Left cardiac atrium (tissue), 4 donors: ENCODE data around the gene WWOX. TPM values are rescaled to one million over a fixed set of nuclear protein-coding genes. Genes with fewer than 3 reads are reported as not detected.

Experiments
- ATAC-seq, 2 donors: fragments of 200-7000 bp; cut with Tn5 transposase; one replicate each; pipeline ENCODE4 v1.9.1; 2020; ENCODE audit warnings: mild to moderate bottlenecking in 2 of 2, moderate library complexity in 2 of 2
- DNase-seq: peaks from one replicate; pipeline ENCODE4 v3.0.0-alpha.2; 2020
- intact Hi-C, 2 donors: fragments of 100-400 bp; cut with DNase I; formaldehyde crosslinking; loops; one replicate each; pipeline versions ENCODE4 v1.14.1 to v1.15.1; 2022 to 2023
- total RNA-seq, 2 donors: library from RNA; stranded (reverse); fragmentation: NEBNext Ultra II Directional; extraction: Animal tissue kit (Norgen Biotek cat#: 25700); gene quantifications; one replicate each; pipeline ENCODE4 v1.2.1, GENCODE V29; 2021
- donor health status: DM: no; HTN: yes; CAD: no.
- donor health status: DM: no; HTN: yes; CAD: no; lungs with severe emphysema.
- donor health status: DM: yes; HTN: yes; CAD: no.
- donor health status: Dilated cardiomyopathy.

WWOX gene
- total RNA-seq, 2 donors from 2014 or later: 7.6 to 8.6 TPM

DNA sequence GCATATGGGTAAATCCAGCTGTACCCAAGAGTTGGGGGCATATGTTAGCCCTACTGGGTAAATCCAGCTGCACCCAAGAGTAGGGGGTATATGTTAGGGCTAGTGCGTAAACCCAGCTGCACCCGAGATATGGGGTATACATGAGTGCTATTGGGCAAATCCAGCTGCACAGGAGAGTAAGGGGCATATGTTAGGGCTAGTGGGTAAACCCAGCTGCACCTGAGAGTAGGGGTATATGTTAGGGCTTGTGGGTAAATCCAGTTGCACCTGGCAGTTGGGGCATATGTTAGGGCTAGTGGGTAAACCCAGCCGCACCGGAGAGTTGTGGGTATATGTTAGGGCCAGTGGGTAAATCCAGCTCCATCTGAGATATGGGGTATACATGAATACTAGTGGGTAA, 80.9 kb downstream of the WWOX start:
- intact Hi-C loops: no loop called here
- DNase-seq: no peak
- ATAC-seq: no peak

DNA sequence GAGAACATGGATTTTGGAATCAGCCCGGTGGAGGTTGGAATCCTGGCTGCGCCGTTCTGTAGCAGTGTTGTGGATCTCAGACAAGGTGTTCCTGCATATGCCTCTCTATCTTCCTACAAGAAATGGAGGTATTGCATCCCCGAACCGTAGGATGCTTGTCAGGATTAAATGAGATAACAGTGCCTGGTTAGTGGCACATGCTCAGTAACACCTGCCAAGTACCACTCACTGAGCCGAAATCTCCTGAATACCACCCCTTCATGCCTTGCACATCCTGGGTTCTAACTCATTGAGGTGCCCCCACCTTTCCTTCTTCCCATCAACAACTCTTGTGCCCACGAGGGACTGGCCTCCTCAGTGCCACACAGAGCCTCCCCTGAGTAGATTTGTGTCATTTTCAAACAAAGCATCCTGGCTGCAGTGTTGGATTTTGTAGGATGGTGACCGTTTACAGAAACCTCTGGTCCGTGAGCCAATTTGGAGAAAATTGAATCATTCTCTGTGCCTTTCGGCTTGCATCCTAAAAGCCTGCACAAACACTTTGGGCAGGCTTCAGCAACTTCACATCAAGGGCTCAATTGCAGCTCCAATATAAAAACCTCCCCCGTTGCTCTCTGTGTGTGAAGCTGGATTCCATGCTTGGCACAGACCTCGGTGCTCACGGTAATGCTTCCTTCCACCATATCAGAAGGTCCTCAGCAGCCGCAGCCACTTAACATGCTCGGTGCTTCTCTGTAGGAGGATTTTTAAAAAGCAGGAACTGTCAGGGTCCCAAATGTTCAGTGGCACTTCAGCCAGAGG, 84.2 kb downstream of the WWOX start:
- ATAC-seq: no peak
- intact Hi-C loops: no loop called here

DNA sequence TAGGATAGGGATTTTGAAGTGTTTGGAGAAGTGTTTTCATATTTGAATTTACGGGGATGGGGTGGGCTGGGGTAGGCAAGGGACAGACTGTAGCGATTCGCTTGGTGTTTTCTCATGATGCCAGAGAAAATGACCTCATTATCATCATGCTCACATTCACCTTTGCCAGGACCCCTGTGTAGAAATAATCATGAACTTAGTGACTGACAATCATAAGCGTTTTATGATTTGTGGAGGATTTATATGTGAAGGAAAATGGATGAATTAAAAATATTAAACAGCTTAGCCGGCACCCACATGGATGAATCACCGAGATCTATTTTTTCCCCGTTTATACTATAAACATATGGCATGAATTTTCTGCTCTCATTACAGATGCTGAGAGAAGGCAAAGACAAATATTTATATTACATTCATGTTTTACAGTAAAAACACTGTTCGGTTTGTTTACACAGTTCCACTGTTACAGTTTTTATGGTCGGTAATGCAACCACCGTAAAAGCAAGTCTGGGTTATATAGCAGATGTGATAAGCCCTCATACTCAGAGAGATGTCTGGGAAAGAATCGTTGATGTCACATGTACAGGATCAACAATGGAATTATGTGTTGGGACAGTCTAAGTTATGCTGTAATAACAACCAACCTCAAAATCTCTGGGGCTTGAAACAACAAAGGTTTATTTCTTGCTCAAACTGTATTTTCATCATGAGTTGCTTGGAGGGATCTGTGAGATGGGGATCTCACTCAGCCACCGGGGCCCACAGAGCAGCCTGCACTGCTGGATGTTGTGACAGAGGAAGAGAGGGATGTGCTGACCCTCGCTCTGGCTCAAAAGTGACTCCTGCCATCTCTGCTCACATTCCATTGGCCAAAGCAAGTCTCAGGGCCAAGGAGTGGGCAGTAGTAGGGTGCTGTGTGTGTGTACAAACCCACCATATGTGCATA, 85.1 kb downstream of the WWOX start:
- intact Hi-C loops: no loop called here
- ATAC-seq (no peak), DNase-seq (no peak)

More for the DNA sequence above, 84.2 kb downstream of the WWOX start:
- DNase-seq: no peak

DNA sequence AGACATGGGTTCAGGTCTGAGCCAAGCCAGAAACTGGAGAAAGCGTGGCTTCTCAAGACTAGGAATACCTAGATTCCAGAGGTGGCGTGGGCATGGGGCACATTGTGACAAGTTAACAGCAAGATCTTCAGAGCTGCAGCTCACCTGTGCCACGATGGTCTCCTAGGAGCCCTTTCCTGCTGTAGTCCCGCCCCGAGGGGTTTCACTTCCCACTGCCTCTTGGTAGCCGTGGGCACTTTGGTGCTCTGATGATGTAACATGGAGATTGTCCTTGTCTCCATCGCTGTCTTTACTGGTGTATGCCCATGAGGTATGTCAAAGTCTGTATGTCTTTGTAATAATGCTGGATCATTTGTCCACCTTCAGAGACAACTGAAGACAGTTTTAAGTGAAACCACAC, 89.7 kb downstream of the WWOX start:
- intact Hi-C loops: no loop called here
- ATAC-seq (no peak), DNase-seq (no peak)

DNA sequence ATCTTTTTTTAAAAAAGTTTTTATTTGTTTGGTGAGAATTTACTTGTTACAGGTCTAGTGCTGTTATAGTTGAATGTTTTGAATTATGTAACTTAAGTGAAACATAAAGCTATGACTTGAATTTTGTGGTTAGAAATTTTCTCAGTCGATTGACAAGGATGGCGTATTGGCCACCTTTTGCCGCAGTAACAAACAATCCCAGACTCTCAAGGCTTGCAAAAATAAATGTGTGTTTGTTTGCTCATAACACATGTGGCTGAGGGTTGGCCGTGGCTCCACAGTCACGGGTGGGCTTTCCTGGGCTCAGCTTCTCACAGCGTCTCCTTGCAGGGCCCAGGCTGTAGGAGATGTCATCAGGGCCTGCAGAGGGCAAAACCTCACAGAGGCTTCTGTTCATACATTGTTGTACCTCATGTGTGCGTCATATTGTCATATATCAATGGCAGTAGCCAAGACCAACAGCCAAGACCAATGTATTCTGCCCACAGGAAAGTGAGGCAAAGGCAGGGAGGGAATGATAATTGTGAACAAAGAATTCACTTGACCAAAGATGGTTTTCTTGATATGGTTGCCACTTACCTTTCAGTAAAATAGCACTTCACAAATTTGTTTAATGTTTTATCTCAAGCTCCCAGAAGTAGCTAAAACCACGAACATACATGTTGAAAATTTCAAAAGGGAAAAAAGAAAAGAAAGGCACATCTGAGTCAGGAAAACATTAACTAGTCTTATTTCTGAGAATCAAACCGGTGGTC, 93.5 kb downstream of the WWOX start:
- ATAC-seq: no peak
- intact Hi-C loops: no loop called here
- no peak for DNase-seq

DNA sequence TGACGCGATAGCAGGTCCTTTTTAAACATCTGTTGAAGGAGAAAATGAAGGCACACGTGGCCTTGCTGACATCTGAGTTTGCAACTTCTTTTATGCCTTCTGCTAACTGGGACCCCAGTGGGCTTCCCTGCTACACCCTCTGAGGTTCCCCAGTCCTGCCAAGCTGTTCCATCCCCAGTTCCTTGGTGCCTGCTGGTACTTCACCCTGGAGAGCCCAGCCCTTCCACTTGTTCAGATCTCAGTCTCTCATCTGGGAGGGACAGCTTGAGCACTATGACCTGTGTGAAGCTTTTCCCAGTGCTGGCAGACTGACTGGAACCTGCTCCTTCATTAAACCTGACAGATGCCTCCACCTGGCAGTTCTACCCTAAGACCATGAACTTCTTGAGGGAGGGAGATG, 95.5 kb downstream of the WWOX start:
- ATAC-seq: no peak
- no peak for DNase-seq
- intact Hi-C loops: no loop called here

DNA sequence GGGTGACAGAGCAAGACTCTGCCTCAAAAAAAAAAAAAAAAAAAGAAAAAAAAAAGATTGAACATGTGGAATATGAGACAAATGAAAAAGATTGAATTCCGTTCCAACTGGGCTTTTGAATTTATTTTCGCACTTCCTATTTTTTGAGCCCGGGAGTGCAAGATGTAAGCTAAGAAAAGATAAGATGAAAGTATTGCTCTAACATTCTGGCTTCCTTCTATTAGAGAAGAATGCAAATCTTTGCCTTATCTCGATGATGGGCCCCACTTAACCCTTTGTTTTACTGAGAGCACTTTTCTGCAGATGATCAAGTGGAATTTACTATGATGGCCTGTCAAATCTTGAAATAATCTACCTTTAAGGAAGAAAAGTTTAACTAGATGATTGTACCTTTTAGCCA, 96.3 kb downstream of the WWOX start:
- intact Hi-C loops: no loop called here
- no peak for DNase-seq
- no peak for ATAC-seq

DNA sequence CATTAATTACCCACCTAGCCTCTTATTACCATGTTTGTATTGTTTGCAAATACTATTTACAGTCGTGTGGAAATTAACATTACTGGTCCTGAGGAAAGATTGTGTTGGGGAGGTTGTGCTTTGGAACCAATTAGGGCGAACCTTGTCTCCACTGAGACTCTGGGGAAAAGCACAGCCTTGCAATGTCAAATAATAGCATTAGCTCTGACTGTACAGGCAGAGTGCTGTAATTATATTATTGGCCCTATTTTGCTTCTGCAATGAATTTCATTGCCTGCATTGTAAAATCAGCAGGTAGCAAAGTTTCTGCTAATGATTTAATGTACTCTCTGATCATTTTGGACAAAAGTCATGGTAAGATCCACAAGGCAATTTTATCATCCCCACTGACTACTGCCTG, 97.0 kb downstream of the WWOX start:
- no peak for DNase-seq
- no peak for ATAC-seq
- intact Hi-C loops: no loop called here

DNA sequence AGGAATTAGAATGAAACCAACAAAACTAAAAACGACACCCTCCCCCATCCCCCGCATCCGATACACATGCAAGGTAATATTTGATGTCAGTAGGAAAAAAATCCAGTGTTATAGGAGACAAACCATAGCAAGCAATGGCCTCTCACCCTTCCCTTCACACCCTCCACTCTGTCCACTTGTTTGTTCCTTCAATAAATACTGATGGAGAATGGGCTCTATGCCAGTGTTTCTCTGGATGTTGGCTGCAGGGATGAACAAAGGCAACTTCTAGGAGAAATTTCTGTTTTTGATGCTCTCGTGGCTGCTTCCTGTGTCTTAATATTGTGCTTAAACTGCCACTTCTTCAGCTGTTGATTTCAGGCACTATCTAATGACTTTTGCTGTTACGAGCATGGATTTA, 98.8 kb downstream of the WWOX start:
- intact Hi-C loops: no loop called here
- DNase-seq (no peak), ATAC-seq (no peak)

DNA sequence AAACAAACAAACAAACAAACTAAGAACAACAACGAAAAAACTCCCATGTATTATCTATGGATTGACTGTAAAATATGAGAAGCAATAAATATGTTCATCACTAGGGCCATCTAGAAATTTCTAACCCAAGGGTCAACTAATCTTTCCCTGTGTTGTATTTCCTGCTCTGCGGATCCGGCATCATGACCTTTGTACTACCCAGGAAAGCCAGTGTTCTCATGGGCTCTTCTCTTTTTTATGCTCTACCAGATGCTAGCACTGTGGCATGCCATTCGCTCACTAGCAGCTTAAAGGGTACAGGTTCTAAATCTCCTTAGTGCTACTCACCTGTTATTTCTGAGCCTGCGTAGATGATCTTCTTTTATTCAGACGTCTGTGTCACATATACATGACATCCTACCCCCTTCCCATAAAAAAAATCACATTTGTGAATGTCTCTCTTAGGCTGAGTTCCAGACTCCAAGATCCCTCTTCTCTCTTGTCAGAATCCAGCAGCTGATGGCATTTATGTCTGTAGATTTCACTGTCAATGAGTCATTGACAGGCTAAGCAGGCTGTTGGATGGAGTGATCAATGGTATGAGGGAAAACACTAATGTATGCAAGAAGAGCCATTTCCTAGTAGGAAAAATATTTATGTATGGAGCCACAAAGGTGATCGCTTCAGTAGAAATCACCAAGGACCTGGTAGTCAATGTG, 100.0 kb downstream of the WWOX start:
- no peak for ATAC-seq
- DNase-seq: no peak
- intact Hi-C loops: no loop called here

DNA sequence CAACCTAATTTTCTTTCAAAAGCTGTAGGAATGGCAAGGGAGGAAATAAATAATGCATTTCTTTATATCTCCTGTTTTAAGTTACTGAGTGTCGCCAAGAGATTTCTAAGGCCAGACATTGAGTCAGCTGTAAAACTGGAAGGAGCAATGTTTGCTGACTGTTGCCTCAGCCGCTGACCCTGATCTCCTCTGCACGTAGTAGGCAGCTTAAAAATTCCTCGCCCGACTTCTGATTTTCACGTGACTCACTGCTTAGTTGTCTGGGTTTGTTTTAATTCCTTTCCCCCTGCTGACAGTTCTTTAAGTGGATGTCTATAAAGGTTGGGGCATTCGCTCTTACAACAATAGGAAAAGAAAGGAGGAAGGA, 100.6 kb downstream of the WWOX start:
- ATAC-seq: no peak

DNA sequence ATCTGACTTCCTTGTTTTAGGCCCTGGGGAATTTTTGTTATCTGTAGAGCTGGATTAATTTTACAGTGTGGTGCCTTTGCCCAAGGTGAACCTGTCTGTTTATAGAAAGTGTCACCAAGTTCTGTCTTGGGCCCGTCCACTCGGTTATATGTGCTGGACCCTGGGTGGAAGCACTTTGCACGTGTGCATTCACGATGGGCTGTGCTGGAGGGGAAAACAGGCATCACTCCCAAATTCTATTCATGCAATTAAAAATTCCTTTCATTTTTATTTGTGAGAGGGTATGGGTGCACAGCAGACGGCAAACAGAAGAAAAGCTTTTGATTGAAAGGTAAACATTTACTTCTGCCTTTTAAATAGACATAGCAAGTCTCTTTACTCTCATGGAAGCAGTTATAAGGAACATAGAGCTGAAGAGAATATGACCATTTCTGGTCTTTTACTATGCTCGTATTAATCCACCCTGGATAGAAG, 101.2 kb downstream of the WWOX start:
- ATAC-seq: no peak
- intact Hi-C loops: no loop called here
- no peak for DNase-seq

More for the DNA sequence above, 100.6 kb downstream of the WWOX start:
- no peak for DNase-seq
- intact Hi-C loops: no loop called here

DNA sequence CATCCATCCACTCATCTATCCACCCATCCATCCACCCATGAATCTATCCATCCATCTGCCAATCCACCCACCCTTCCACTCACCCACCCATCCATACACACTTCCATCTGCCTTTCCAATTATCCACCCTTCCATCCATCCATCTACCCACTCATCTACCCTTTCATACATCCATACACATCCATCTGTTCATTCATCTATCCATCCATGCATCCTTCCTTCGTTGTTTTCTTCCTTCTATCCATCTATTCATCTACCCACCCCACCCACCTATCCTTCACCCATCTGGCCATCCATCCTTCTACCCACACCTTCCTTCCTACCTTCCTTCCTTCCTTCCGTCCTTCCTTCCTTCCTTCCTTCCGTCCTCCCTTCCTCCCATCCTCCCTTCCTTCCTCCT, 106.1 kb downstream of the WWOX start:
- no peak for DNase-seq
- intact Hi-C loops: no loop called here
- no peak for ATAC-seq

DNA sequence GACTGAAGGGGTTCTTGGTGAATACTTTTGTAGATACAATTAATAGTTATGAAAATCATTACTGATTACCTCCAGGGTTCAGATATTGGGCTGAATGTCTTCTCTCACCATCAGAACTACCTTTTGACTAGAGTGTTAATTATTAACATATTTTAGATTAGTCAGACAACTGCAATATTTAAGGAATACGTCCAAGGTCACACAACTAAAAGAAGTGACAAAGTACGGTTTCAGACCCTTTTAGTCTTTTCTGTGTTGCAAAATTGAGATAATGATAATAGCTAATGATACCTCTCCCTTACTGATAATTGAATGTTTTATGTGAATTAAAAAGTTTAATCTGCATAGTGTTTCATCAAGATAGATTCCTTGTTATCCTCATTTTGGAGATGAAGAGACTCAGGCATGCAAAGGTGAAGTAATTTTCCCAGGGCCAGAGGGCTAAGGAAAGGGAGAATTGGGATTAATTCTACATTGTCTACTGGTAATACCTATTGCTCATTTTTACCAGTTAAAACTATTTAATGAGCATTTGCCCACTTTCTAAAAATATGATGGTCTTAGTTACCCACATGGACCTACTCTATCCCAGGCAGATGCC, 107.3 kb downstream of the WWOX start:
- no peak for DNase-seq
- intact Hi-C loops: no loop called here
- ATAC-seq: no peak

DNA sequence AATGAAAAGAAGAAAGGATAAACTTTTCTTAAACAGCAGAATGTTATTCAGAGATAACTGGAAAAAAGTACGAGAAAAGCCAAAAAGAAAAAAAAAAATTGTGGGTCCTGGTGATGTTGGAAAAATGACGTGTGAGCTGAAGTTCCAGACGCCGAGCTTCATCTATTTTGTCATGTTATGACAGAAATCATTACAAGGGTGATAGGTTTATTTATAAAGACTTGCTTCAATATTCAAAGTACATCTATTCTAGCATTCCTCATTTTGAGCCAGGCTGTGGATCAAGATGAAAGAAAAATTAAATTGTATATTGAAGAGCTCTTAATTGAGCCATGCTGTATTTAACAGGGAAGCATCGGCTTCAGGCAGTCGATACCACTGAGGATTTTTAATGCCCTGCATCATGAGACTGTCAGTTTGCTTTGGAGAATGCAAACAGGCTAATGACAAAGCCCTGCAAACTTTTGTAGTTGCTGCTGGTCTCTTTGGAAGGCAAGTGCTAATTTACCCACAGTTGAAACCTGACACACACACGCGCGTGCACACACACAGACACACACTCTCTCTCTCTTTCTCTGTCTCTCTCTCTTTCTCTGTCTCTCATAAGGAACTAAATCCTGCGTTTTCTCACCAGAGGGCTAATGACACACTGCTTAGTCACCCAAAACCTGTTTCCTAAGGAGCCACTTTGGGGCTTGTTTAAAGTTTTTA, 110.7 kb downstream of the WWOX start:
- intact Hi-C loops: no loop called here
- DNase-seq (no peak), ATAC-seq (no peak)

DNA sequence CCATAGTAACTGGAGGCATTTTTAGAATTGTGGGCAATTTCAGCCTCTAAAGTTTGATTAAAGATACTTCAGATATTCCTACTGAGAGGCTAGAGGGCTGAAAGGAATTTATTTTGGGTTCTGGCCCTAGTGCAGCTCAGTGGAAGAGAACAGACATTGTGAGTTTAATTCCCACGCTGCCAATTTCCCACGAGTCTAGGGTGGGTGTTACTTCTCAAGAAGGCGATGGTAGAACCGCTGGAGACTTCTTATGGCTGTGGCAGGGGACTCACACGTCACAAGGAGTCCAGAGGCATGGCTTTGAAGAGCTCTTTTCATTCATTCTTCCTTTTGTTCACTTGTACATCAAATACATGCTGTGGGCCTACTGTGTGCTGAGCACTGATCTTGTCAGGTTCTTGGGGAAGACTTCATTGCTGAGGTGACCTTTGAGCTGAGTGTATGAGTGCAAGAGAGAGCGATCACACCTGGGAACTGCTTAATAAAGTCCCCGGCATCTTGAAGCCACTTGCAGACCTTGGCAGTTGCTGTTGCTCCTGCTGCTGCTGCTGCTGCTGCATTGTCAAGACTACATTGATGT, 111.7 kb downstream of the WWOX start:
- intact Hi-C loops: no loop called here
- no peak for DNase-seq
- ATAC-seq: no peak

DNA sequence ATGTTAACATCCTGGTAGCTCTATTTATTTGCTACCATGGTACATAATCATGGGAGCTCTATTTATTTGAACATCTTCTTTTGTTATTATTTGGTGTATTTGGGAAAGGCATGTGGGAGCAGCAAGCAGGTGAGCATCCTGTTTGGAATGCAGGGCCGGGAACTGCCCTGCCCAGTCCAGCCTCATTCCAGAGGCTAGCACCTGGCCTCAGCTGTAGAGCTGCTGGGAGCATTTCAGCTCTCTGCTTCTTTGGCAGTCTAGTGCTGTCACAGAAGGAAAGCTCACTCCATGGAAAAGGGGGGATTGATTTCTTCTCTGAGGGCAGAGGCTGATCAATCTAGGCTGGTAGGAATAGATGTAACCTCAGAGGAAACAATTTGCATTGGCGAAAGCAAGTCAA, 112.5 kb downstream of the WWOX start:
- intact Hi-C loops: no loop called here
- no peak for DNase-seq
- no peak for ATAC-seq

DNA sequence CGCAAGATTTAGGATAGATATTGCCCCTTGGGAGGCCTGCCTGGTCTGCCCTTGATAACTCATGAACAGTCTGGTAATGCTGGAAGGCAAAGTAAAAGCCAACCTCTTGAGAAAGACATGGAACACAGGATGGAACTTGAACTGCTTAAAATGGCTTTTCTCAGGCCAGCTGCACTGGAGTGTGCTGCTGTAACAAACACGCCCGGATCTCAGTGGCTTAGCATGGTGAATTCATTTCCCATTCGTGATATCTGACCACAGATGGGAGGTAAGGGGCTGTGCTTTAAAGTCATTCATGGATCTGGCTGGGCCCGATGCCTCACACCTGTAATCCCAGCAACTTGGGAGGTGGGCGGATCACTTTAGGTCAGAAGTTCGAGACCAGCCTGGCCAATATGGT, 113.2 kb downstream of the WWOX start:
- intact Hi-C loops: no loop called here
- ATAC-seq: no peak
- DNase-seq: no peak
